H9 (cell line): ENCODE results near the gene SEC61B. TPM values are rescaled to one million over a fixed set of nuclear protein-coding genes. Genes with fewer than 3 reads are reported as not detected.

ENCODE experiments used
- DNase-seq: peaks from one replicate; pipeline ENCODE4 v3.0.0-alpha.2; 2017
- H2AFZ ChIP-seq: one replicate; pipeline ENCODE4 v1.6.1; 2013; ENCODE audit warnings: mild to moderate bottlenecking, low read length, control low read depth, moderate library complexity
- H2AK5ac ChIP-seq: 2 replicates; pipeline ENCODE4 v1.6.1; 2013; ENCODE audit warnings: low read length, control low read depth, mixed read lengths; ENCODE audit not compliant: insufficient read length
- H2BK120ac ChIP-seq: one replicate; pipeline ENCODE4 v1.6.1; 2013; ENCODE audit warnings: low read depth, mild to moderate bottlenecking, low read length, control low read depth, inconsistent platforms; ENCODE audit not compliant: poor library complexity, severe bottlenecking
- H2BK12ac ChIP-seq: 2 replicates; pipeline ENCODE4 v1.6.1; 2013; ENCODE audit warnings: low read length, control low read depth, mixed read lengths, low read depth; ENCODE audit not compliant: insufficient read length
- H2BK15ac ChIP-seq: 2 replicates; pipeline ENCODE4 v1.6.1; 2013; ENCODE audit warnings: low read depth, low read length, control low read depth
- H2BK20ac ChIP-seq: one replicate; pipeline ENCODE4 v1.6.1; 2013; ENCODE audit warnings: low read depth, mild to moderate bottlenecking, low read length, control low read depth, inconsistent platforms; ENCODE audit not compliant: poor library complexity, severe bottlenecking
- H2BK5ac ChIP-seq: 2 replicates; pipeline ENCODE4 v1.6.1; 2013; ENCODE audit warnings: low read length, control low read depth, mixed read lengths; ENCODE audit not compliant: insufficient read length
- H3K14ac ChIP-seq: 2 replicates; pipeline ENCODE4 v1.6.1; 2013; ENCODE audit warnings: low read length, control low read depth; ENCODE audit not compliant: insufficient read depth
- H3K18ac ChIP-seq: 2 replicates; pipeline ENCODE4 v1.6.1; 2013; ENCODE audit warnings: low read depth, mild to moderate bottlenecking, mixed read lengths, low read length, control low read depth; ENCODE audit not compliant: insufficient read length
- H3K23ac ChIP-seq: 2 replicates; pipeline ENCODE4 v1.6.1; 2013; ENCODE audit warnings: low read length, control low read depth, mixed read lengths, low read depth; ENCODE audit not compliant: insufficient read length
- H3K23me2 ChIP-seq: 2 replicates; pipeline ENCODE4 v1.6.1; 2013; ENCODE audit warnings: low read depth, mild to moderate bottlenecking, mixed read lengths, low read length, control low read depth; ENCODE audit not compliant: insufficient read length, poor library complexity, severe bottlenecking
- H3K27ac ChIP-seq: 2 replicates; pipeline ENCODE4 v1.5.1; 2013; ENCODE audit warnings: low read length, control low read depth, mixed read lengths, low read depth; ENCODE audit not compliant: insufficient read length
- H3K27me3 ChIP-seq: 2 replicates; pipeline ENCODE4 v1.6.1; 2013; ENCODE audit warnings: low read length, control low read depth, inconsistent platforms; ENCODE audit not compliant: insufficient read depth
- H3K4ac ChIP-seq: 2 replicates; pipeline ENCODE4 v1.6.1; 2013; ENCODE audit warnings: low read depth, mild to moderate bottlenecking, control low read depth, inconsistent platforms, low read length, moderate library complexity
- H3K4me1 ChIP-seq: 2 replicates; pipeline ENCODE4 v1.6.1; 2013; ENCODE audit warnings: low read length, control low read depth, inconsistent platforms; ENCODE audit not compliant: insufficient read depth
- H3K4me2 ChIP-seq: 2 replicates; pipeline ENCODE4 v1.6.1; 2013; ENCODE audit warnings: low read length, control low read depth, mixed read lengths; ENCODE audit not compliant: insufficient read length, insufficient read depth
- H3K56ac ChIP-seq: 2 replicates; pipeline ENCODE4 v1.6.1; 2013; ENCODE audit warnings: low read depth, mild to moderate bottlenecking, mixed read lengths, low read length, control low read depth; ENCODE audit not compliant: insufficient read length
- H3K79me1 ChIP-seq: 2 replicates; pipeline ENCODE4 v1.6.1; 2013; ENCODE audit warnings: low read depth, mild to moderate bottlenecking, moderate library complexity, low read length, control low read depth, inconsistent platforms; ENCODE audit not compliant: insufficient read depth, poor library complexity, severe bottlenecking
- H3K79me2 ChIP-seq: 2 replicates; pipeline ENCODE4 v1.6.1; 2013; ENCODE audit warnings: low read length, control low read depth, inconsistent platforms; ENCODE audit not compliant: insufficient read depth
- H3K9ac ChIP-seq: 2 replicates; pipeline ENCODE4 v1.6.1; 2013; ENCODE audit warnings: low read length, control low read depth, mixed read lengths; ENCODE audit not compliant: insufficient read length; ENCODE audit errors: extremely low read depth
- H3K9me3 ChIP-seq: one replicate; pipeline ENCODE4 v1.6.1; 2013; ENCODE audit warnings: low read depth, low read length, inconsistent platforms; ENCODE audit not compliant: control insufficient read depth
- H3T11ph ChIP-seq: one replicate; pipeline ENCODE4 v1.6.1; 2013; ENCODE audit warnings: mild to moderate bottlenecking, low read length, control low read depth, inconsistent platforms
- H4K20me1 ChIP-seq: one replicate; pipeline ENCODE4 v1.6.1; 2013; ENCODE audit not compliant: control insufficient read depth, insufficient read length, insufficient read depth
- H4K5ac ChIP-seq: 2 replicates; pipeline ENCODE4 v1.6.1; 2013; ENCODE audit warnings: low read depth, mild to moderate bottlenecking, mixed read lengths, low read length, control low read depth; ENCODE audit not compliant: insufficient read length
- H4K8ac ChIP-seq: replicated peaks from 2 replicates; pipeline ENCODE4 v1.6.1; 2013; ENCODE audit warnings: low read length, control low read depth, mixed read lengths, low read depth; ENCODE audit not compliant: insufficient read length
- H4K91ac ChIP-seq: 2 replicates; pipeline ENCODE4 v1.6.1; 2013; ENCODE audit warnings: low read depth, mild to moderate bottlenecking, moderate library complexity, mixed read lengths, low read length, control low read depth; ENCODE audit not compliant: insufficient read length
- H3K27ac Mint-ChIP-seq, 3 experiments: 2 replicates in 2 of 3; 3 replicates in 1 of 3; pipeline ENCODE4 v1.8.0; 2020 to 2021; ENCODE audit warnings: mixed read lengths in 3 of 3, mild to moderate bottlenecking in 1 of 3, moderate library complexity in 1 of 3
- H3K27me3 Mint-ChIP-seq: 2 replicates; pipeline ENCODE4 v1.8.0; 2021; ENCODE audit warnings: low read depth, mild to moderate bottlenecking, moderate library complexity, mixed read lengths
- H3K36me3 Mint-ChIP-seq, 3 experiments: 2 replicates in 2 of 3; 3 replicates in 1 of 3; pipeline ENCODE4 v1.8.0; 2020 to 2021; ENCODE audit warnings: low read depth in 3 of 3, mixed read lengths in 3 of 3; ENCODE audit not compliant: insufficient read depth in 1 of 3
- H3K4me1 Mint-ChIP-seq, 2 experiments: 2 replicates each; pipeline ENCODE4 v1.8.0; 2020; ENCODE audit warnings: mixed read lengths in 2 of 2
- H3K4me3 Mint-ChIP-seq, 2 experiments: 2 replicates in 1 of 2; 3 replicates in 1 of 2; pipeline ENCODE4 v1.8.0; 2020 to 2021; ENCODE audit warnings: mild to moderate bottlenecking in 2 of 2, mixed read lengths in 2 of 2, moderate library complexity in 1 of 2
- H3K9me3 Mint-ChIP-seq, 2 experiments: 2 replicates in 1 of 2; 3 replicates in 1 of 2; pipeline ENCODE4 v1.8.0; 2020; ENCODE audit warnings: mild to moderate bottlenecking in 2 of 2, mixed read lengths in 2 of 2, moderate library complexity in 1 of 2
- WGBS: extraction: QIAGEN DNeasy Blood & Tissue Kit; methylation state at CpG from one replicate; pipeline ENCODE4 v1.1.7; 2013; ENCODE audit warnings: missing lambda C conversion rate, low lambda C conversion rate, mixed read lengths; ENCODE audit not compliant: insufficient read length; ENCODE audit errors: extremely low coverage; 5-methylcytosine and 5-hydroxymethylcytosine counted together
- total RNA-seq: library from RNA; stranded (reverse); gene quantifications from 2 replicates; pipeline ENCODE4 v1.2.1, GENCODE V29; 2021
- TF ChIP-seq, protein P1 (sequence below): fragments of 200-600 bp; sonication (generic); conservative IDR thresholded peaks from 3 replicates; pipeline ENCODE4 v1.8.0; 2021; ENCODE audit warnings: antibody characterized with exemption, mild to moderate bottlenecking

Gene SEC61B
- total RNA-seq, 1 experiment from 2014 or later = 142 TPM

DNA sequence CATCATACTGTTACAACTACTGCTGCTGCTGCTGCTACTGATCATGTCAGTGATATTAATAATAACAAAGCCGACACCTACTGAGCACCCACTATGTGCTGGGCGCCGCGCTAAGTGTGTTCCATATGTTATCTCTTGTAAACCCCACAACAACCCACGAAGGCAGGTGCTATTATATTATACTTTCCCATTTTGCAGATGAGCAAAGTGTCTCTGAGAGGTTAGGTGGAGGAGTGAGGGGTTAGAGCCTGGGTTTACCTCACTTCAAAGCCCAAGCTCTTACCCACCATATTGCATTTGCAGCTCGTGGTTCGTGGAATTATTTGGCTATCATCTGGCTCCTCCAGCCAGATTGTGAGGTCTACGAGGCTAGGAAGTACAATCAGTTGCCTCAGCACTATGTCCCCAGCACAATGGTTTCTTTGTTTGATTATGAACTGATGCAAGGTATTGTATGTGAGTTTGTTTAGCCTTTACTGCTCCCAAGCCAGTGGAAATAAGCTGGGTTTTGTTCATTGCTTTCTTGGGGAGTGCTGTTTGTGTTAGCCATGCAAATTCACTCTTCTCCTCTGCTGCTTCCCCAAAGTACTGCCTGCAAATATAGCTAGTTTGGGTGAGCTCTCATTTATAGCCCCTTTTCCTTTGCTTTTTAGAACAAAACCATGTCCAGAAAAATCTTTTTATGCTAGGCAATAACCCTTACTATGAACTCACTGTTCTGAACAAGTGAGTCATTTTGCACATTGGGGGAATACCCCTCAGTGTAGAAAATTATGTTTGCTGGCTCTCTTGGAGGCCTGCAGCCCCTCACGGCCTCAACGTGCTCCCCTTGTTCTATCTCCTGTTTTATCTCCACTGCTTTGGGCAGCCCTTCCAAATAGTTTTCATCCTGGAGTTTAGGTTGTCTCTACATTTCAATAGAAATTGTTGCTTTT is 48.2 kb upstream of the SEC61B start:
- peaks cover 66 to 68% of the 10 kb centered on the region in 2 experiments for H3K4me1 Mint-ChIP-seq
- H2AK5ac ChIP-seq = no peak overlapping the region
- H4K20me1 ChIP-seq = no peaks in the 10 kb centered on the region
- peaks cover 0 to 2% of the 10 kb centered on the region in 2 experiments; a peak in 1 of 5 replicates for H3K9me3 Mint-ChIP-seq
- no peak overlapping the region for H4K5ac ChIP-seq
- H3K27ac Mint-ChIP-seq = peak overlapping the region in 1 of 3 experiments; percentile 35; a peak in 1 of 7 replicates
- no peak for DNase-seq
- no peak overlapping the region for H2BK120ac ChIP-seq
- no peak overlapping the region for H2BK12ac ChIP-seq
- no peak overlapping the region for H2BK15ac ChIP-seq
- no peaks in the 10 kb centered on the region for H3K27me3 ChIP-seq
- H3K18ac ChIP-seq = no peak overlapping the region
- H3K36me3 Mint-ChIP-seq = no peaks in the 10 kb centered on the region
- H3T11ph ChIP-seq = no peak overlapping the region
- no peak overlapping the region for H3K27ac ChIP-seq
- H3K4me2 ChIP-seq = no peak overlapping the region
- H3K56ac ChIP-seq = no peak overlapping the region
- H3K9ac ChIP-seq = no peak overlapping the region
- no peaks in the 10 kb centered on the region for H3K79me2 ChIP-seq
- H3K27me3 Mint-ChIP-seq = no peaks in the 10 kb centered on the region; the same call in 1 of the 2 replicates
- no peak overlapping the region for H2AFZ ChIP-seq
- no peak overlapping the region for H3K4me3 Mint-ChIP-seq
- H4K91ac ChIP-seq = no peak overlapping the region
- TF ChIP-seq, protein P1, sequence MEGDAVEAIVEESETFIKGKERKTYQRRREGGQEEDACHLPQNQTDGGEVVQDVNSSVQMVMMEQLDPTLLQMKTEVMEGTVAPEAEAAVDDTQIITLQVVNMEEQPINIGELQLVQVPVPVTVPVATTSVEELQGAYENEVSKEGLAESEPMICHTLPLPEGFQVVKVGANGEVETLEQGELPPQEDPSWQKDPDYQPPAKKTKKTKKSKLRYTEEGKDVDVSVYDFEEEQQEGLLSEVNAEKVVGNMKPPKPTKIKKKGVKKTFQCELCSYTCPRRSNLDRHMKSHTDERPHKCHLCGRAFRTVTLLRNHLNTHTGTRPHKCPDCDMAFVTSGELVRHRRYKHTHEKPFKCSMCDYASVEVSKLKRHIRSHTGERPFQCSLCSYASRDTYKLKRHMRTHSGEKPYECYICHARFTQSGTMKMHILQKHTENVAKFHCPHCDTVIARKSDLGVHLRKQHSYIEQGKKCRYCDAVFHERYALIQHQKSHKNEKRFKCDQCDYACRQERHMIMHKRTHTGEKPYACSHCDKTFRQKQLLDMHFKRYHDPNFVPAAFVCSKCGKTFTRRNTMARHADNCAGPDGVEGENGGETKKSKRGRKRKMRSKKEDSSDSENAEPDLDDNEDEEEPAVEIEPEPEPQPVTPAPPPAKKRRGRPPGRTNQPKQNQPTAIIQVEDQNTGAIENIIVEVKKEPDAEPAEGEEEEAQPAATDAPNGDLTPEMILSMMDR = no peak
- no peaks in the 10 kb centered on the region for H3K23me2 ChIP-seq
- no peak overlapping the region for H3K14ac ChIP-seq
- peaks cover 4% of the 10 kb centered on the region for H3K4me1 ChIP-seq
- H2BK20ac ChIP-seq = no peak overlapping the region
- H3K23ac ChIP-seq = no peak overlapping the region
- H3K4ac ChIP-seq = no peak overlapping the region
- H3K9me3 ChIP-seq = no peaks in the 10 kb centered on the region
- no peaks in the 10 kb centered on the region for H3K79me1 ChIP-seq
- H2BK5ac ChIP-seq = no peak overlapping the region
- no peak overlapping the region for H4K8ac ChIP-seq
- WGBS = no CpG with 5 or more reads among the region's 10 CpGs
